IMR-90 (cell line): ENCODE measurements around the gene GAL. TPM values are rescaled to one million over a fixed set of nuclear protein-coding genes. Genes with fewer than 3 reads are reported as not detected.

Experiments
- ATAC-seq: fragments of 200-7000 bp; cut with Tn5 transposase; 2 replicates; pipeline ENCODE4 v1.9.1; 2020; ENCODE audit warnings: low read depth, mild to moderate bottlenecking, moderate library complexity
- BruUV-seq: library from RNA; stranded (reverse); fragments of 400-500 nt; replicated peaks from 2 replicates; lab custom pipeline; 2021; lab: Mats Ljungman, UMichigan
- CTCF ChIA-PET: fragments of 300-600 bp; formaldehyde crosslinking; extraction: SDS; loops from one replicate; lab custom pipeline; 2021; ENCODE audit warnings: antibody characterized with exemption; lab: Yijun Ruan, JAX
- POLR2A ChIA-PET: fragments of 300-600 bp; sonication (Branson Sonifier 250); formaldehyde crosslinking; loops from one replicate; lab custom pipeline; 2022; ENCODE audit warnings: antibody characterized with exemption; ENCODE audit not compliant: unreplicated experiment; lab: Charles Lee
- DNase-seq: peaks from one replicate; pipeline ENCODE4 v3.0.0; 2013
- H2AFZ ChIP-seq: replicated peaks from 2 replicates; pipeline ENCODE3; 2013; ENCODE audit warnings: low read length, mild to moderate bottlenecking; ENCODE audit not compliant: poor library complexity
- H2AK5ac ChIP-seq: 2 replicates; pipeline ENCODE4 v1.6.1; 2013; ENCODE audit warnings: low read depth, low read length, inconsistent platforms
- H2AK9ac ChIP-seq: replicated peaks from 2 replicates; pipeline ENCODE3; 2013; ENCODE audit warnings: mild to moderate bottlenecking, low read depth, low read length, moderate library complexity; ENCODE audit not compliant: poor library complexity
- H2BK120ac ChIP-seq: 2 replicates; pipeline ENCODE4 v1.6.1; 2013; ENCODE audit warnings: low read depth, low read length, inconsistent platforms
- H2BK15ac ChIP-seq: 3 replicates; pipeline ENCODE4 v1.6.1; 2013; ENCODE audit warnings: low read depth, low read length, inconsistent platforms
- H2BK20ac ChIP-seq: 2 replicates; pipeline ENCODE4 v1.6.1; 2013; ENCODE audit warnings: low read depth, mild to moderate bottlenecking, inconsistent platforms, low read length, moderate library complexity
- H2BK5ac ChIP-seq: 2 replicates; pipeline ENCODE4 v1.6.1; 2013; ENCODE audit warnings: mild to moderate bottlenecking, low read depth, low read length, inconsistent platforms; ENCODE audit not compliant: poor library complexity, severe bottlenecking
- H3K14ac ChIP-seq: replicated peaks from 2 replicates; pipeline ENCODE4 v1.6.1; 2013; ENCODE audit warnings: low read depth, low read length, inconsistent platforms
- H3K18ac ChIP-seq: 2 replicates; pipeline ENCODE4 v1.6.1; 2013; ENCODE audit warnings: low read depth, low read length, control low read depth
- H3K23ac ChIP-seq: 2 replicates; pipeline ENCODE4 v1.6.1; 2013; ENCODE audit warnings: low read depth, low read length, inconsistent platforms
- H3K27ac ChIP-seq: 2 replicates; pipeline ENCODE4 v1.5.1; 2013; ENCODE audit warnings: mild to moderate bottlenecking, control low read depth, low read length; ENCODE audit not compliant: insufficient read depth
- H3K27me3 ChIP-seq: 2 replicates; pipeline ENCODE4 v1.6.1; 2013; ENCODE audit warnings: low read length; ENCODE audit not compliant: control insufficient read depth, insufficient read depth
- H3K36me3 ChIP-seq: 2 replicates; pipeline ENCODE4 v1.6.1; 2013; ENCODE audit warnings: low read length, mixed read lengths; ENCODE audit not compliant: control insufficient read depth, insufficient read depth
- H3K4ac ChIP-seq: 2 replicates; pipeline ENCODE4 v1.6.1; 2013; ENCODE audit warnings: low read depth, low read length, inconsistent platforms
- H3K4me1 ChIP-seq: 2 replicates; pipeline ENCODE4 v1.6.1; 2013; ENCODE audit warnings: low read length, mixed read lengths; ENCODE audit not compliant: control insufficient read depth, insufficient read depth
- H3K4me2 ChIP-seq: 2 replicates; pipeline ENCODE4 v1.6.1; 2013; ENCODE audit warnings: low read depth, mild to moderate bottlenecking, control low read depth, low read length, moderate library complexity
- H3K4me3 ChIP-seq: 2 replicates; pipeline ENCODE4 v1.5.1; 2013; ENCODE audit warnings: low read depth, mild to moderate bottlenecking, control low read depth, low read length, moderate library complexity; ENCODE audit not compliant: insufficient read depth
- H3K56ac ChIP-seq: 2 replicates; pipeline ENCODE4 v1.6.1; 2013; ENCODE audit warnings: low read length, inconsistent platforms; ENCODE audit not compliant: insufficient read depth; ENCODE audit errors: extremely low read depth
- H3K79me1 ChIP-seq, 2 experiments: 2 replicates each; pipeline ENCODE4 v1.6.1; 2013; ENCODE audit warnings: low read length in 2 of 2, inconsistent platforms in 1 of 2, low read depth in 1 of 2
- H3K9ac ChIP-seq: 2 replicates; pipeline ENCODE4 v1.6.1; 2013; ENCODE audit warnings: low read depth, low read length, control low read depth
- H3K9me1 ChIP-seq: 2 replicates; pipeline ENCODE4 v1.6.1; 2013; ENCODE audit warnings: low read length, inconsistent platforms; ENCODE audit not compliant: insufficient read depth
- H3K9me3 ChIP-seq: 2 replicates; pipeline ENCODE4 v1.6.1; 2013; ENCODE audit warnings: low read length; ENCODE audit not compliant: control insufficient read depth, insufficient read depth
- H4K20me1 ChIP-seq: 2 replicates; pipeline ENCODE4 v1.6.1; 2013; ENCODE audit warnings: low read length, inconsistent platforms; ENCODE audit not compliant: insufficient read depth
- H4K5ac ChIP-seq: 2 replicates; pipeline ENCODE4 v1.6.1; 2013; ENCODE audit warnings: mild to moderate bottlenecking, low read depth, low read length, control low read depth
- H4K8ac ChIP-seq, 2 experiments: 2 replicates each; pipeline ENCODE4 v1.6.1; 2013; ENCODE audit warnings: low read depth in 2 of 2, low read length in 2 of 2, control low read depth in 1 of 2, inconsistent platforms in 1 of 2
- H4K91ac ChIP-seq: 2 replicates; pipeline ENCODE4 v1.6.1; 2013; ENCODE audit warnings: low read depth, low read length, inconsistent platforms; ENCODE audit not compliant: insufficient read depth
- CHD1 ChIP-seq: IDR thresholded peaks from 2 replicates; pipeline ENCODE4 v1.6.1; 2012; ENCODE audit warnings: low read depth, low read length, improper control_type of control experiment
- FOS ChIP-seq: fragments of 150-350 bp; IDR thresholded peaks from 2 replicates; pipeline ENCODE4 v1.6.1; 2016; ENCODE audit warnings: low read depth, low read length
- MAFK ChIP-seq: IDR thresholded peaks from 2 replicates; pipeline ENCODE4 v1.6.1; 2012; ENCODE audit warnings: low read depth, low read length, improper control_type of control experiment
- MAZ ChIP-seq: IDR thresholded peaks from 2 replicates; pipeline ENCODE4 v1.6.1; 2012; ENCODE audit warnings: low read depth, mild to moderate bottlenecking, low read length, improper control_type of control experiment, moderate library complexity, borderline replicate concordance
- MXI1 ChIP-seq: IDR thresholded peaks from 2 replicates; pipeline ENCODE4 v1.6.1; 2012; ENCODE audit warnings: low read depth, mild to moderate bottlenecking, low read length, moderate library complexity, borderline replicate concordance
- RFX5 ChIP-seq: IDR thresholded peaks from 2 replicates; pipeline ENCODE4 v1.8.0; 2012; ENCODE audit warnings: low read depth, mild to moderate bottlenecking, low read length, moderate library complexity
- WGBS, 2 experiments: methylation state at CpG; one replicate each; pipeline versions ENCODE4 v1.1.5 to v1.1.7; 2013; ENCODE audit warnings: missing lambda C conversion rate in 2 of 2; ENCODE audit not compliant: insufficient read length in 1 of 2; ENCODE audit errors: extremely low coverage in 2 of 2; 5-methylcytosine and 5-hydroxymethylcytosine counted together
- dilution Hi-C: fragments of 300-500 bp; cut with HindIII; formaldehyde crosslinking; loops from one replicate; pipeline ENCODE4 v1.14.3; 2018; ENCODE audit warnings: low sequenced_read_pairs; ENCODE audit not compliant: unreplicated experiment
- in situ Hi-C: fragments of 300-500 bp; cut with MboI; formaldehyde crosslinking; loops from 3 replicates; pipeline ENCODE4 v1.14.3; 2019; ENCODE audit warnings: low sequenced_read_pairs, inconsistent platforms, mixed read lengths
- intact Hi-C: fragments of 100-400 bp; cut with micrococcal nuclease; formaldehyde crosslinking; loops from 2 replicates; pipeline ENCODE4 v1.10.0; 2022
- polyA plus RNA-seq, 3 experiments: library from polyadenylated mRNA; depleted of rRNA; stranded (reverse); fragments of >200 nt; gene quantifications; 2 replicates each; pipeline ENCODE4 v1.2.3, GENCODE V29; 2012; ENCODE audit warnings: low replicate concordance in 1 of 3
- total RNA-seq: library from RNA; depleted of rRNA; stranded (reverse); fragments of >200 nt; gene quantifications from 2 replicates; pipeline ENCODE4 v1.2.3, GENCODE V29; 2012

The GAL gene
- total and polyA plus RNA-seq, 2 of the 4 experiments (the other 2 are of a cell fraction), result 2.0 TPM; not detected in 1

- ChIA-PET CTCF (no interaction called here), POLR2A (no interaction called here)
- Histone ChIP-seq H3K27me3 (peaks cover 6% of the 10 kb centered on the region; the same call in 1 of the 2 replicates), H2BK120ac (no peak overlapping the region), H3K14ac (no peak overlapping the region), H2AFZ (no peak overlapping the region), H2BK15ac (no peak overlapping the region), H3K4me2 (no peak overlapping the region), H3K18ac (no peak overlapping the region), H3K27ac (no peak overlapping the region), H3K79me1 (no peaks in the 10 kb centered on the region), H3K4ac (no peak overlapping the region), H4K20me1 (peaks cover 5% of the 10 kb centered on the region; the same call in 1 of the 2 replicates), H3K9me1 (no peaks in the 10 kb centered on the region; the same call in 1 of the 2 replicates), H3K4me1 (peaks cover 3% of the 10 kb centered on the region; the same call in 1 of the 2 replicates), H2BK20ac (no peak overlapping the region), H3K56ac (no peak overlapping the region), H4K8ac (no peak overlapping the region), H2AK5ac (no peak overlapping the region), H2AK9ac (no peak overlapping the region), H4K5ac (no peak overlapping the region), H2BK5ac (no peak overlapping the region), H3K4me3 (no peak overlapping the region), H3K23ac (no peak overlapping the region), H4K91ac (no peak overlapping the region), H3K9me3 (peaks cover 12% of the 10 kb centered on the region), H3K36me3 (no peaks in the 10 kb centered on the region), H3K9ac (no peak overlapping the region)
- BruUV-seq, result no TSS peak
- intact Hi-C loops (no loop called here), dilution Hi-C loops (no loop called here), in situ Hi-C loops (no loop called here)
- DNase-seq (no peak), ATAC-seq (no peak)
- 10% methylated on average over 2 of the region's 15 CpGs; no CpG with 5 or more reads in 1 of the 2 experiments for WGBS, 2 experiments
- TF ChIP-seq MAFK, result peak; percentile 95
- TF ChIP-seq RFX5, result no peak
- no peak for TF ChIP-seq MAZ
- TF ChIP-seq CHD1, result no peak
- TF ChIP-seq FOS, result no peak
- TF ChIP-seq MXI1, result no peak
Measured at GRCh38 chr11:68678031-68678441, 6.3 kb upstream of the GAL start.
